Bone marrow (tissue), 2 donors: Measurements from ENCODE around the gene BEND2.

Source experiments
- DNase-seq, 2 donors: peaks; one replicate each; lab custom pipeline; 2025; lab: John Stamatoyannopoulos, UW

BEND2 gene

GRCh38 chrX:18136816-18137215 lies 83.9 kb downstream of the BEND2 start:
- no peak for DNase-seq

- DNase-seq: no peak
Measured at GRCh38 chrX:18133605-18134004, 87.1 kb downstream of the BEND2 start.

- DNase-seq: no peak
Measured at GRCh38 chrX:18129690-18130089, 91.0 kb downstream of the BEND2 start.

DNA sequence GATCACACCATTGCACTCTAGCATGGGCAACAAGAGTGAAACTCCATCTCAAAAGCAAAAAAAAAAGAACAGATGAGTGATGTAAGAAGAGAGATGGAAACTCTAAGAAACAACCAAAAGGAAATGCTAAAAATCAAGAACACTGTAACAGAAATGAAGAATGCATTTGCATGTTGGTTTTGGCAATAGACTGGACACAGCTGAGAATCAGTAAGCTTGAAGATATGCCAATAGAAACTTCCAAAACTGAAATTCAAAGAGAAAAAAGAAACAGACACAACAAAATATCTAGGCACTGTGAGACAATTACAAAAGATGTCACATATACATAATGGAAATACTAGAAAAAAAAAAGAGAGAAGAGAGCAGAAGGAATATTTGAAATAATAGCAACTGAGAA lies 93.7 kb downstream of the BEND2 start:
- DNase-seq: no peak

GRCh38 chrX:18119856-18120255 lies 100.8 kb downstream of the BEND2 start:
- DNase-seq: no peak
